HG03520 (cell line): ENCODE results near the gene RNF214.
"Not testable (repeated sequence)": the region's sequence is repeated elsewhere in the genome, so short reads cannot be mapped to it uniquely, and the experiment has no call there.

ENCODE experiments used
- ATAC-seq: cut with Tn5 transposase; IDR thresholded peaks from one replicate; pipeline ENCODE4 v1.9.1; 2021; ENCODE audit warnings: mild to moderate bottlenecking, moderate library complexity; ENCODE audit not compliant: unreplicated experiment

RNF214 gene

GRCh38 chr11:117197516-117198456 lies 34.7 kb upstream of the RNF214 start:
- no peak for ATAC-seq

- ATAC-seq, result no peak
Measured at GRCh38 chr11:117198613-117199012, 33.9 kb upstream of the RNF214 start.

- no peak for ATAC-seq
Measured at GRCh38 chr11:117199053-117199915, 33.2 kb upstream of the RNF214 start, which contains the start of gene TAGLN. Gene TAGLN (plus strand): TSS chr11:117199370. CDS start chr11:117203014, 3,644 bp downstream.

GRCh38 chr11:117199916-117200812 lies 32.3 kb upstream of the RNF214 start:
- no peak for ATAC-seq

- ATAC-seq, result no peak
Measured at GRCh38 chr11:117200813-117201657, 31.4 kb upstream of the RNF214 start.

- no peak for ATAC-seq
Measured at GRCh38 chr11:117201658-117202305, 30.7 kb upstream of the RNF214 start.

- no peak for ATAC-seq
Measured at GRCh38 chr11:117202386-117203068, 29.9 kb upstream of the RNF214 start.

GRCh38 chr11:117203069-117203407 lies 29.4 kb upstream of the RNF214 start:
- ATAC-seq, result no peak

GRCh38 chr11:117204283-117205080 lies 28.0 kb upstream of the RNF214 start:
- ATAC-seq, result no peak

- no peak for ATAC-seq
Measured at GRCh38 chr11:117205211-117205818, 27.2 kb upstream of the RNF214 start.

GRCh38 chr11:117206111-117206510 lies 26.4 kb upstream of the RNF214 start:
- not testable (repeated sequence) for ATAC-seq

GRCh38 chr11:117206859-117207258 lies 25.6 kb upstream of the RNF214 start:
- not testable (repeated sequence) for ATAC-seq

- ATAC-seq, result not testable (repeated sequence)
Measured at GRCh38 chr11:117207481-117207880, 25.0 kb upstream of the RNF214 start.

- ATAC-seq, result not testable (repeated sequence)
Measured at GRCh38 chr11:117208710-117209109, 23.8 kb upstream of the RNF214 start.

GRCh38 chr11:117209351-117210125 lies 22.9 kb upstream of the RNF214 start:
- not testable (repeated sequence) for ATAC-seq

GRCh38 chr11:117210620-117211019 lies 21.9 kb upstream of the RNF214 start:
- ATAC-seq, result no peak
